Measurements from ENCODE around the gene ARL4D.
A peak's percentile ranks its signal among the peaks of the same experiment; 100 is the strongest.

ARL4D gene

GRCh38 chr17:43354371-43354770 lies 44.4 kb upstream of the ARL4D start:
- TF ChIP-seq CTCF (conservative IDR thresholded peaks at IDR 0.05) (no peak), ZFX (IDR thresholded peaks at IDR 0.05) (no peak)
- H3K27ac ChIP-seq: no peak overlapping the region

DNA sequence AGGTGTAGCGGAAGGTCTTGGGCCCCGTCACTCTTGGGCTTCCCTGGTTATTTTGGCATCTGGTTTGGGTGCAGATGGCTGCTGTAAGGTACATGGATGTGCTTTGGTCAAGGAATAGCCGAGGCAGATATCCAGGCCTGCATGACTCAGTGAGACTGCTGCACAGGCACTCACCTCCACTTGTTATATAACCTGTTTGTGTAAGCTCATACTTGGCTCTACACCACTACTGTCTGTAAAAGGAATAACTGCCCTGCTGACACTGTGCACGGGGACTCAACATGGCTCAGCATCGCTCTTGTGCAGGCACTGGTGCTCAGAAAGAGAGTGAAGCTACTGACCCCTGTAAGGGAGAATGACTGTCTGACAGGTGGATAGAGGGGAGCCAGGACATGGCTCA lies 42.3 kb upstream of the ARL4D start:
- H3K27ac ChIP-seq: no peak overlapping the region

GRCh38 chr17:43356999-43357398 lies 41.8 kb upstream of the ARL4D start:
- TF ChIP-seq ZFX (IDR thresholded peaks at IDR 0.05) (no peak), CTCF (conservative IDR thresholded peaks at IDR 0.05) (no peak)
- no peak overlapping the region for H3K27ac ChIP-seq

More for the DNA sequence above, 42.3 kb upstream of the ARL4D start:
- TF ChIP-seq CTCF (conservative IDR thresholded peaks at IDR 0.05): no peak
- no peak for TF ChIP-seq ZFX (IDR thresholded peaks at IDR 0.05)

DNA sequence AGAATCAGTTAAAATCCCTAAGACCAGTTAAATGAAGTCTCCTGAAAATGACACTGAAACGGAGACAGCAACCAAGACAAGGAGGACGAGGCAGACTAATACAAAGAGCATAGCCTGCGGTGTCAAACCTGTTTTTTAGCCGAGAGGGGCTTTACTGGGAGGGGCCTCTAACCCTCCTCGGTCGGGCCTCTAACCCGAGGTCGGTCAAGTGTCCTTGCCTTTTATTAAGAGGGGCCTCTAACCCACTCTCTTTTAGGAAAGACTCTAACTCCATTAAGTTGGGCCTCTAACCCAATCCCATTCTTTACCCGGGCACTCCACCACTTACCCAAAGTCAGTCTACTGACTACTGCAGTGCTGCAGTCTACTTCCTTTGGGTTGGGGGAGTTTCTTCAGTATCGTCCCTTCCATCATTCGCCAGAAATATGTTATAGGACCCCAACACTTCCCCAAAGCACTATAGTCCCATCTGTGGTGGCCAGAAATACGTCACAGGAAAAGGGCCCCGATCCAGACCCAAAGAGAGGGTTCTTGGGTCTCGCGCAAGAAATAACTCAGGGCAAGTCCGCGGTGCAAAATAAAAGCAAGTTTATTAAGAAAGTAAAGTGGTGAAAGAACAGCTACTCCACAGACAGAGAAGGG lies 39.2 kb upstream of the ARL4D start:
- no peak for TF ChIP-seq CTCF (conservative IDR thresholded peaks at IDR 0.05)
- TF ChIP-seq ZFX (IDR thresholded peaks at IDR 0.05): no peak
- H3K27ac ChIP-seq: peak overlapping the region; percentile 93

DNA sequence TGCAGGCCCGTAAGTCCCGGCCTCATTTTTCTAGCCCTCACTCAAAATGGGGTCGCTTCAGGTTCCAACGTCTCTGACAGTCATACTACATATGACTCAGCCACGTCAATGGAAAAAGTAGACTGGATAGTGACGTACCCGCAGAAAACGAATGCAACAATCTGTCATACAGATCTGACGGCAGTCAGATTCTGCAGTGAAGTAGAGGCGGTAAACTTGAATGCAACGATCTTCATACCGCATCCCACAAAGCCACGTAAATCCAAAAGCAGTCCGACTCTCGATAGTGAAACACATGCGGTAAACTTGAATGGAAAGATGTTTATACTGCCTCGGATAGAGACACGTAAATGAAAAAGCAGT lies 38.4 kb upstream of the ARL4D start:
- H3K27ac ChIP-seq: peak overlapping the region; percentile 93

GRCh38 chr17:43360739-43361505 lies 37.9 kb upstream of the ARL4D start:
- TF ChIP-seq ZFX (IDR thresholded peaks at IDR 0.05): no peak
- TF ChIP-seq CTCF (conservative IDR thresholded peaks at IDR 0.05): no peak
- peak overlapping the region; percentile 93 for H3K27ac ChIP-seq

More for the DNA sequence above, 38.4 kb upstream of the ARL4D start:
- no peak for TF ChIP-seq ZFX (IDR thresholded peaks at IDR 0.05)
- no peak for TF ChIP-seq CTCF (conservative IDR thresholded peaks at IDR 0.05)

DNA sequence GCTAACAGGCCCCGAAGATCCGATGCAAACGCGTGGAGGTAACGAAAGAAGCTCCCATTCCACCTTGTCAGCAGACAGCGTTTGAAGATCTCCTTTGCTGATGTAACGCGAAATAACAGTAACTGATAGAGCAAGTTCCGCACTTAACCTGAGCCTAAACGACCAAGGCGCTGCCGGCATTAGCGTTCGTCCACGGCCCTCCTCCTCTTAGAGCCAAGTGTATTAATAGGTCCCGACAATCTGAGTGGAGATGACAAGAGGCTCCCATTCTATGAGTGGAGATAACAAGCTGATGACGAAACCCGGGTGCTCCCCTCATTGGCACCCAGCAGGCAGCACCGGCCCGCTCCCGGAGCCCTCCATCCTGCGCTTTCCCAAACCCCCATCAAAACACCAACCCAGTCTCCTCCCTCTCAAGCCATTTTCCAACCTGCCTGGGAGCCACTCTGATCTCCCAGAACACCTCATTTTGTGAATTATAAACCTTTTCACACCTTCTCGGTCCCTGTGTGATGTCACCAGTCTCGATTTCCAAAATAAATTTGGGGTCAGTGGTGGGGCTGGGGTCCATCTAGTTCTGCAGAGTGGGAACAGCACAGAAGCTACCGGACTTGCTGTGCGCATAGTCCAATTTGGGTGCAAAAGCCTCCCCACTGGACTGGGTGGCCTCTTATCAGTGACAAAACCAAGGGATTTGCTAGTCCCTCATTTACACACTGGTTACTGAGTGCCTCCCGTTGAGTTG lies 35.4 kb upstream of the ARL4D start:
- peak overlapping the region; percentile 93 for H3K27ac ChIP-seq
- no peak for TF ChIP-seq ZFX (IDR thresholded peaks at IDR 0.05)
- no peak for TF ChIP-seq CTCF (conservative IDR thresholded peaks at IDR 0.05)

Measured in C4-2B (cell line).